Measurements from ENCODE around the gene ATP8A2.

DNA sequence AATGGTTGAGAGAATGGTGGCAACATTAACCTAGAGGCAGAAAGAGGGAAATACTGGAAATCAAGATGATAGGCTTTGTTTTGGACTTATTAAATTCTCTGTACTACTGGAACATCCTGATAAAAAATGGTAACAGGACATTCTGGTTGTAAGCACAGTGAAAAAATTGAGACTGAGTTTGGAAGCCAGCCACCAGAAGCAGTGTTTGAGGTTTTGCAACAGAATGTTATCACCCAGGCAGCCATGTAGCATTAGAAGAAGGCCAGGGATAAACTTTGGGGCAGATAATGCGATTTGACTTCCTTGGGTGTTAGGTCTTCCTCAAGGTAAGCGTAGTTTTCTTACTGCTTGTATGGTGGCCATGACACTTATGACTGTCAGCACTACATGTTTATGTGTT lies 307.4 kb downstream of the ATP8A2 start:
- TF ChIP-seq CTCF (IDR thresholded peaks at IDR 0.05; ENCODE audit: low read depth, low read length), result no peak
- TF ChIP-seq POLR2A (IDR thresholded peaks at IDR 0.05; ENCODE audit: extremely low read depth, insufficient read length), result no peak
- TF ChIP-seq, protein P1, sequence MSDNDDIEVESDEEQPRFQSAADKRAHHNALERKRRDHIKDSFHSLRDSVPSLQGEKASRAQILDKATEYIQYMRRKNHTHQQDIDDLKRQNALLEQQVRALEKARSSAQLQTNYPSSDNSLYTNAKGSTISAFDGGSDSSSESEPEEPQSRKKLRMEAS (IDR thresholded peaks at IDR 0.05; ENCODE audit: low read depth, low read length), result no peak

All from NB4 (cell line).